Measurements from ENCODE around the gene ZDHHC17. TPM values are rescaled to one million over a fixed set of nuclear protein-coding genes. Genes with fewer than 3 reads are reported as not detected.

ZDHHC17 gene
- total RNA-seq, 1 donor from 2014 or later, result 23.6 TPM

DNA sequence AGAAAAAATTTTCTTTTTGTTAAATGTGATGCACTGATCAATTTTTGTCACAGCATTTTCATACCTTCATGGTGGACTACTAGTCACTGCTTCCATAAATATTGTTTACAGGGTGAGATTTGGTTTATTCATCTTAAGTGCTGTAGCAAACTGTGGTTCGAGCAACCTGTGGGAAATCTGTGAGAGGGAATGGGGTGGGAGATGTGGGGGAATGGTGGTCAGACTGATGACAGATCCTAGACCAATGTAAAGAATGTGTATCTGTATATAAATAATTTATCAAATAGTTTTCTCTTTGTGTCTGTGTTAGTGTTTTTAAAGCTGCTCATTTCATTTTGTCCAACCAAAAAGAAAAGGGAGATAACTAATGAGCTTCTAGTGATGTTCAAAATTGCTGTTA is 88.2 kb downstream of the ZDHHC17 start:
- no peak overlapping the region for H3K4me3 ChIP-seq (ENCODE audit: low read depth, low read length)
- no peak for DNase-seq (ENCODE audit: low read depth)
- TF ChIP-seq, protein P1, sequence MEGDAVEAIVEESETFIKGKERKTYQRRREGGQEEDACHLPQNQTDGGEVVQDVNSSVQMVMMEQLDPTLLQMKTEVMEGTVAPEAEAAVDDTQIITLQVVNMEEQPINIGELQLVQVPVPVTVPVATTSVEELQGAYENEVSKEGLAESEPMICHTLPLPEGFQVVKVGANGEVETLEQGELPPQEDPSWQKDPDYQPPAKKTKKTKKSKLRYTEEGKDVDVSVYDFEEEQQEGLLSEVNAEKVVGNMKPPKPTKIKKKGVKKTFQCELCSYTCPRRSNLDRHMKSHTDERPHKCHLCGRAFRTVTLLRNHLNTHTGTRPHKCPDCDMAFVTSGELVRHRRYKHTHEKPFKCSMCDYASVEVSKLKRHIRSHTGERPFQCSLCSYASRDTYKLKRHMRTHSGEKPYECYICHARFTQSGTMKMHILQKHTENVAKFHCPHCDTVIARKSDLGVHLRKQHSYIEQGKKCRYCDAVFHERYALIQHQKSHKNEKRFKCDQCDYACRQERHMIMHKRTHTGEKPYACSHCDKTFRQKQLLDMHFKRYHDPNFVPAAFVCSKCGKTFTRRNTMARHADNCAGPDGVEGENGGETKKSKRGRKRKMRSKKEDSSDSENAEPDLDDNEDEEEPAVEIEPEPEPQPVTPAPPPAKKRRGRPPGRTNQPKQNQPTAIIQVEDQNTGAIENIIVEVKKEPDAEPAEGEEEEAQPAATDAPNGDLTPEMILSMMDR (conservative IDR thresholded peaks at IDR 0.05; ENCODE audit: low read depth, low read length), result no peak

DNA sequence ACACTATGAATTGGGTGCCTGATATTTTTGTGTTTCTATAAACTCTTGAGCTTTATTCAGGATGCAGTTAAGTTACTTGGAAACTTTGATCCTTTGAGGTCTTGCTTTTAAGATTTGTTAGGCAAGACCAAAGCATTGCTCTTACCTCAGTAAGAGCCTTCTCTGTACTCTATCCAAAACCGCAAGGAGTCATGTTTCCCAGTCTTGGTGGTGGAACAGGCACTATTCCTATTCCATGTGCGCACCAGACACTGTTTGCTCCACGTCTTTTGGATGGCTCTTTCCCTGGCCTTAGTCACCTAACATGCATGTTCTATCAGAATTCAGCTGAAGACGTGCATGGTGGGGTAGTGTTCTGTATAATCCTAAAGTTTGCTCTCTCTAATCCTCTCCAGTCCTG is 91.4 kb downstream of the ZDHHC17 start:
- TF ChIP-seq, protein P1 (conservative IDR thresholded peaks at IDR 0.05; ENCODE audit: low read depth, low read length), result no peak
- DNase-seq (ENCODE audit: low read depth), result no peak
- H3K4me3 ChIP-seq (ENCODE audit: low read depth, low read length), result no peak overlapping the region

DNA sequence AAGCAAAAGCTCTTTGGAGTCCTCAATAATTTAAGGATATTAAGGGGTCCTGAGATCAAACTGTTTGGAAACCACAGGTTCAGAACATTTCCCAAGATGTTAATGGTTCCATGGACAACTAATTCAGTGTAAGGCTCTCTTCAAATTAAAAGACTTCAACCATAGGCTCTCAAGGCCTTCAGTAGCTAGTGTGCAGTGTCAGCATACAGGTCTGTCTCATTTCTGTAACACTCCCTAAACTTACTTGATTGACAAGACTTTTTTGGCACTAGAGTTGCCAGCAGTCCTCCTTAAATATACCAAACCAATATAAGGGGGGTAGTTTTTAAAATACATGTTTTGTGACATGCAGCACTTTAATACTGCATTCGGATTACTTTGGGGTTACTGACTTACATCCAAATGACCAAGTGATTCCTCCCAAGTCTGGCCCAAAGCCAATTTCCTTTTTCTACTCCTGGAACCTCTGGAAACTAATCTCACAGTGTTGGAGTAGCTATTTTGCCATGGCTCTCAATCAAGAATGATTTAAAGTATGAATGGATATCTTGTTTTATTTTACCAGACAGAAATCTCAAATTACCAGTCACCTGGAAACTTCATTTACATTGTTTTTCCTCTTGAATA is 92.2 kb downstream of the ZDHHC17 start:
- no peak overlapping the region for H3K4me3 ChIP-seq (ENCODE audit: low read depth, low read length)
- TF ChIP-seq, protein P1 (conservative IDR thresholded peaks at IDR 0.05; ENCODE audit: low read depth, low read length), result no peak
- DNase-seq (ENCODE audit: low read depth), result no peak

DNA sequence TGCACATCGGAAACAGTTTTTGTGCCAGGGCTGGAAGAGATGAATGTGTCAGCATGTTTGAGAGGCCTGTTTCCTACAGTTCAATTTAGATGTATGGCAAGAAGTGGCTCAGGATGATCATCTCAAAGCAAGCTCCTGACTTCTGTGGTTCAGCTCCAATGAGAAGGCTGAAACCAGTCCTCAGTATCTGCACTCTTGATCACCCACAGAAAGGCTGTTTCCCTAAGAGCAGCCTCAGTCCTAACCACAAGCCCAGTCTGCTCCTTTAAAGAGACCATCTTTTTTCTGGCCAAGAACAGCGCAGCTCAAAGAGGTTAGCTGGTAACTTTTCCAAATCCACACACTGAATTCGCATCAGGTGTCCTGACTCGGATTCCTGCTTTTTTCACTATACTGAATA is 95.7 kb downstream of the ZDHHC17 start:
- H3K4me3 ChIP-seq (ENCODE audit: low read depth, low read length), result no peak overlapping the region
- TF ChIP-seq, protein P1 (conservative IDR thresholded peaks at IDR 0.05; ENCODE audit: low read depth, low read length), result no peak
- DNase-seq (ENCODE audit: low read depth), result no peak

DNA sequence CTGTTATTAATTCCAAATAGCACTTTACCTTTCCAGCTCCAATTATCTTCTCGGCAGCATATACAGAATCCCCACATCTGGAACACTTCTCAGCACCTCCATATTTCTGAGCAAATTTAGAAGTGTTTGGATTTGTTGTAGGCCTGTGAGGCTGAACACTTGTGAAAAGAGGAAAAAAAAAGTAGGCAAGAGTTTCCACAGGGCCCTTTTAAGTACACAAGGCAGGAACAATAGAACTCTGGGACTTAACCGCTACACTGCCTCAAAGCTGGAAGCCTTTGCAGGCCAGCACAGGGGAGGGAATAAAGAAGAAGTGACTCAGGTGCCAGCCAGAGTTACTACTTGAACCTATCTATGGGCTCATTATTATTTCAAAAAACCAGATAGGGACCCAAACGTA is 96.3 kb downstream of the ZDHHC17 start:
- TF ChIP-seq, protein P1 (conservative IDR thresholded peaks at IDR 0.05; ENCODE audit: low read depth, low read length), result no peak
- no peak overlapping the region for H3K4me3 ChIP-seq (ENCODE audit: low read depth, low read length)
- no peak for DNase-seq (ENCODE audit: low read depth)

DNA sequence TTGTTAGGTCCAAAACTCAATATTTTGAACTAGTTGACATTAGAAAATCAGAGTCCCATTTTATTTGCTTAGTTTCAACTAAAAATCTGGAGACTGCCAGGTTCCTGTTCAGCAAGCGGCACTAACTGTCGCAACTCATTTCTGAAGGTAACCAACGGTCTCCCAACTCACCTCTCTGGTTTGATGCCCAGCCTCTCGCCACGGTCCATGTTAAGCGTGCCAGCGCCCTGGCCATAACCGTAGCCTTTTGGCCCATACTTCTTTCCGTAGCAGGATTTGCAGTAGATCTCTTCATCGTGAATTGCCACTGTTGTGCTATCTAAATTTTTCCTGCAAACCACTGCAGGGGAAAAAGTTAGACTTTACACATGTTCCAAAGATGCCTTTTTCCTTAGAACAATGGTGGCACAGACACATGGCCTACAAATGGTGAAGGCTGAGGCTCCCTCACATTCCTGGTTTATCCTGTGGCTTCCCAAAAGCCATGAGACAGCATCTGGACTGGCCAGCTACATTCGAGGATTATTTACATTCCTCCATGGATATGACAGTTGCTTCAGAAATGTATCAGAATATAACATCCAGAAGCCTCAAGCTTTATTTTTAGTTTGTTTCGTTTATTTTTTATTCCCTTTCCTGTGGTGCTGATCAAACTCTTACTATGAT is 99.2 kb downstream of the ZDHHC17 start:
- H3K4me3 ChIP-seq (ENCODE audit: low read depth, low read length), result no peak overlapping the region
- TF ChIP-seq, protein P1 (conservative IDR thresholded peaks at IDR 0.05; ENCODE audit: low read depth, low read length), result no peak
- DNase-seq (ENCODE audit: low read depth), result no peak

DNA sequence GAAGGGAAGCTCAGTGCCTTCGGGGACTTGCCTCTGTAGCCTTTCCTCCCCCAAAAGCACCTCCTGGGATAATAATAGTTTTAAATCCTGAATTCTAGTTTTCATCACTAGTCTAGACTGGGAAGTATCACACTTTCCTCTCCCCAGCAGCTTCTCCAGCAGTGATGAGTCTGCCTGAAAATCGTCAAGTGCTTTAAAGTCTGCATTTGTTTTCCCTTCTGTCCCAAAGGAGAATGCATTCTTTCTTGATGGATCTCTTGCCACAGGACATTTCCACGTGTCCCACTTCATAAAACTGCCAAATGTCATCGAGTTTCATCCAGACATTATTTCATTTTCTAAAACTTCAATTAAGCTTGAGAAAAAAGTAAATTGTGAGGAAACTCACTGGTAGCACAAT is 99.9 kb downstream of the ZDHHC17 start:
- TF ChIP-seq, protein P1 (conservative IDR thresholded peaks at IDR 0.05; ENCODE audit: low read depth, low read length), result no peak
- no peak for DNase-seq (ENCODE audit: low read depth)
- H3K4me3 ChIP-seq (ENCODE audit: low read depth, low read length), result no peak overlapping the region

All from epithelial cell of proximal tubule (primary cell).